K562 (cell line): ENCODE measurements around the gene MCAM. TPM values are rescaled to one million over a fixed set of nuclear protein-coding genes. Genes with fewer than 3 reads are reported as not detected.

Experiments used
- ATF1 ChIP-seq, 2 experiments: fragments of 450-650 bp in 1 of 2; IDR thresholded peaks; 2 replicates each; pipeline ENCODE4 v1.6.1; 2016; ENCODE audit warnings: missing compliant biosample characterization in 1 of 2, missing genetic modification characterization in 1 of 2
- ATF6 ChIP-seq: sonication (generic); formaldehyde crosslinking; IDR thresholded peaks from 2 replicates; pipeline ENCODE4 v1.4.0; 2020; ENCODE audit warnings: mild to moderate bottlenecking, missing genetic modification reagents
- CREB1 ChIP-seq, 2 experiments: sonication (generic) in 1 of 2; formaldehyde crosslinking in 1 of 2; IDR thresholded peaks; 2 replicates each; pipeline versions ENCODE4 v1.6.1 to v1.8.0; 2012 to 2022; ENCODE audit warnings: inconsistent platforms in 1 of 2, mild to moderate bottlenecking in 1 of 2, missing genetic modification reagents in 1 of 2, moderate library complexity in 1 of 2
- FOXM1 ChIP-seq, 2 experiments: fragments of 450-650 bp in 1 of 2; sonication (generic) in 1 of 2; formaldehyde crosslinking in 1 of 2; IDR thresholded peaks; 2 replicates each; pipeline versions ENCODE4 v1.6.1 to v1.9.0; 2017 to 2022; ENCODE audit warnings: low read depth in 2 of 2, mild to moderate bottlenecking in 2 of 2, missing genetic modification reagents in 1 of 2, moderate library complexity in 1 of 2
- JUND ChIP-seq, 2 experiments: IDR thresholded peaks; 2 replicates in 1 of 2; 3 replicates in 1 of 2; pipeline ENCODE4 v1.6.1; 2011; ENCODE audit warnings: borderline replicate concordance in 2 of 2, low read depth in 2 of 2, low read length in 2 of 2, improper control_type of control experiment in 1 of 2, missing biosample characterization in 1 of 2, missing genetic modification characterization in 1 of 2, missing genetic modification reagents in 1 of 2
- L3MBTL2 ChIP-seq: fragments of 450-650 bp; IDR thresholded peaks from 2 replicates; pipeline ENCODE4 v1.6.1; 2016; ENCODE audit warnings: mild to moderate bottlenecking, moderate library complexity
- MAZ ChIP-seq, 2 experiments: fragments of 450-650 bp in 1 of 2; sonication (generic) in 1 of 2; formaldehyde crosslinking; IDR thresholded peaks in 1 of 2; conservative IDR thresholded peaks in 1 of 2; 2 replicates each; pipeline versions ENCODE4 v1.4.0 to v1.5.0; 2020; ENCODE audit warnings: mild to moderate bottlenecking in 1 of 2, missing genetic modification reagents in 1 of 2
- NR4A1 ChIP-seq, 2 experiments: fragments of 250-450 bp in 1 of 2; fragments of 450-650 bp in 1 of 2; sonication (Bioruptor Pico) in 1 of 2; IDR thresholded peaks; 2 replicates each; pipeline versions ENCODE4 v1.4.0 to v1.6.1; 2016 to 2020; ENCODE audit warnings: mild to moderate bottlenecking in 2 of 2, missing compliant biosample characterization in 1 of 2, missing genetic modification characterization in 1 of 2, moderate library complexity in 1 of 2
- NRF1 ChIP-seq, 2 experiments: fragments of 450-650 bp; IDR thresholded peaks in 1 of 2; conservative IDR thresholded peaks in 1 of 2; 2 replicates each; pipeline ENCODE4 v1.6.1; 2014; ENCODE audit warnings: mild to moderate bottlenecking in 2 of 2
- PKNOX1 ChIP-seq: fragments of 450-650 bp; IDR thresholded peaks from 2 replicates; pipeline ENCODE4 v1.6.1; 2016
- SNRNP70 ChIP-seq: fragments of 200-400 bp; formaldehyde crosslinking; optimal IDR thresholded peaks from 2 replicates; pipeline ENCODE3; 2017; ENCODE audit warnings: low read depth, low read length
- TAF1 ChIP-seq: IDR thresholded peaks from 2 replicates; pipeline ENCODE4 v1.6.1; 2011; ENCODE audit warnings: mild to moderate bottlenecking, low read length, moderate library complexity; ENCODE audit not compliant: insufficient read depth, control insufficient read depth, severe bottlenecking; ENCODE audit errors: extremely low read depth
- TCF7 ChIP-seq: sonication (generic); IDR thresholded peaks from 2 replicates; pipeline ENCODE4 v1.6.1; 2016; ENCODE audit warnings: antibody characterized with exemption, borderline replicate concordance
- TFAP4 ChIP-seq: sonication (generic); formaldehyde crosslinking; IDR thresholded peaks from 2 replicates; pipeline ENCODE4 v1.8.0; 2022; ENCODE audit warnings: missing genetic modification reagents, mild to moderate bottlenecking, moderate library complexity, borderline replicate concordance
- TGIF2 ChIP-seq: sonication (generic); formaldehyde crosslinking; IDR thresholded peaks from 2 replicates; pipeline ENCODE4 v1.8.1; 2022; ENCODE audit warnings: mild to moderate bottlenecking, missing genetic modification reagents, moderate library complexity
- ZNF589 ChIP-seq: fragments of 200-800 bp; sonication (Bioruptor generic); IDR thresholded peaks from 2 replicates; pipeline ENCODE4 v1.6.1; 2016; ENCODE audit warnings: low read depth, missing genetic modification characterization, missing compliant biosample characterization
- polyA plus RNA-seq, 8 experiments: library from polyadenylated mRNA; depleted of rRNA in 4 of 8; stranded (reverse) in 5 of 8; unstranded in 3 of 8; fragments of >200 nt; fragmentation: Nextera tagmentation in 2 of 8; fragmentation: Illumina TruSeq in 1 of 8; extraction: Ambion mirVana in 2 of 8; extraction: Trizol in 1 of 8; gene quantifications; 2 replicates each; pipeline versions ENCODE4 v1.2.1 to v1.2.3, GENCODE V29; 2011 to 2014; ENCODE audit warnings: inconsistent platforms in 1 of 8, missing spikeins in 1 of 8
- total RNA-seq, 7 experiments: library from RNA; depleted of rRNA in 6 of 7; stranded (reverse); fragments of >200 nt in 6 of 7; fragmentation: Illumina TruSeq in 2 of 7; extraction: Trizol in 2 of 7; gene quantifications; 2 replicates each; pipeline versions ENCODE4 v1.2.1 to v1.2.3, GENCODE V29; 2011 to 2021; ENCODE audit warnings: low replicate concordance in 1 of 7
- TF ChIP-seq, protein P1 (sequence below): fragments of 200-800 bp; sonication (Bioruptor generic); IDR thresholded peaks from 2 replicates; pipeline ENCODE4 v1.6.1; 2017; ENCODE audit warnings: missing genetic modification characterization, missing compliant biosample characterization

The MCAM gene
- total and polyA plus RNA-seq, 9 of the 15 experiments (the other 6 are each of a cell fraction or from before 2014, with no cell fraction given), result 14.7 to 118 (median 53.6) TPM

DNA sequence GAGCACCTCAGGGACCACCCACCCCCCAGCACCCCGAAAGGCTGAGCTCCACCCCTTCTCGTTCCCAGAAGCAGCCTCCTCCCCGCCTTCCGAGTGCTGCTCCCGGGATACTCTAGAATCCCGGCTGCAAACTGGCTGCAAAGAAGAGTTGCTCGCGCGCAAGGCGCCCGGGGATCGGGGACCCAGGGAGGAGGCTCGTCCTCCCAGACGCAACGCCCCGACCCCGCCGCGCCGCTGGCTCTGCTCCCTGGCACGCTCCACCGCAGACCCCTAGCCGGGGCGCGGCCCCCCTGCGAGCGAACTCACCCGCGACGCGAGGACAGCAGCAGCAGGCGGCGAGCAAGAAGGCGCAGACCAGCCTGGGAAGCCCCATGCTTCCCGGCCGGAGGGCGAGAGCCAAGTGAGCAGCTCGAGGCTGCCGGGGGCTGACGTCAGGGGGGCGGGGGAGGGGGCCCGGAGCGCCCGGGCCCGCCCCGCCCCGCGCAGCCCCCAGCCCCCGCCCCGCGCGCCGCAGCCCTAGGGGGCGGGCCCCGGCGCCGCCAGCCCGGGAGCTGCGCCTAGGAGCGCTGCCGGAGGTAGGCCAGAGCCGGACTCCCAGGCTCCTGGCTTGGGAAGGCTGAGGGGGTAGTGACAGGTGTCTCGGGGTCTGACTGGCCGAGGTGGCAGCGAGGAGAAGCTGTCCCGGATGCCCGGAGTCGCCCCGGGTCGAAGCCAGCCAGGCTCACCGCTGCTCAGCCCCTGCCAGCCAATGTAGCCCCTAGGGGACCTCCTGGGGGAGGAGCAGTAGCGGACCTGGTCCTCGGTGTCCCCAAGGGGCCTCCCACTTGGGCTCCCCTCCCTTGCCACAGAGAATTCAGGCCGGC lies at the start of gene MCAM (continued):
- TF ChIP-seq ATF6 (CRISPR knock-in tag), result peak; percentile 68; the same call in 1 of the 2 replicates
- no peak for TF ChIP-seq ZNF589 (CRISPR knock-in tag)
- TF ChIP-seq NRF1 (conservative IDR thresholded peaks at IDR 0.05 in 1 of 2, IDR thresholded peaks at IDR 0.05 in 1 of 2), result peak; percentile 56 to 63
- no peak for TF ChIP-seq FOXM1 (IDR thresholded peaks at IDR 0.05; ENCODE audit: low read depth)
- peak; percentile 39; the same call in 1 of the 2 replicates for TF ChIP-seq FOXM1 (CRISPR knock-in tag; IDR thresholded peaks at IDR 0.05; ENCODE audit: low read depth)
- TF ChIP-seq SNRNP70, result no peak
- TF ChIP-seq, protein P1, sequence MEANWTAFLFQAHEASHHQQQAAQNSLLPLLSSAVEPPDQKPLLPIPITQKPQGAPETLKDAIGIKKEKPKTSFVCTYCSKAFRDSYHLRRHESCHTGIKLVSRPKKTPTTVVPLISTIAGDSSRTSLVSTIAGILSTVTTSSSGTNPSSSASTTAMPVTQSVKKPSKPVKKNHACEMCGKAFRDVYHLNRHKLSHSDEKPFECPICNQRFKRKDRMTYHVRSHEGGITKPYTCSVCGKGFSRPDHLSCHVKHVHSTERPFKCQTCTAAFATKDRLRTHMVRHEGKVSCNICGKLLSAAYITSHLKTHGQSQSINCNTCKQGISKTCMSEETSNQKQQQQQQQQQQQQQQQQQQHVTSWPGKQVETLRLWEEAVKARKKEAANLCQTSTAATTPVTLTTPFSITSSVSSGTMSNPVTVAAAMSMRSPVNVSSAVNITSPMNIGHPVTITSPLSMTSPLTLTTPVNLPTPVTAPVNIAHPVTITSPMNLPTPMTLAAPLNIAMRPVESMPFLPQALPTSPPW (CRISPR knock-in tag), result peak; percentile 90
- TF ChIP-seq JUND (IDR thresholded peaks at IDR 0.05; ENCODE audit: borderline replicate concordance, low read depth, low read length), result peak; percentile 52; the same call in 1 of the 2 replicates
- no peak for TF ChIP-seq JUND (tag; IDR thresholded peaks at IDR 0.05; ENCODE audit: borderline replicate concordance, low read depth, low read length)
- TF ChIP-seq ATF1 (CRISPR knock-in tag; IDR thresholded peaks at IDR 0.05), result no peak
- TF ChIP-seq ATF1 (tag; IDR thresholded peaks at IDR 0.05), result peak; percentile 32; the same call in 1 of the 2 replicates
- no peak for TF ChIP-seq CREB1 (IDR thresholded peaks at IDR 0.05)
- peak; percentile 41 for TF ChIP-seq CREB1 (CRISPR knock-in tag; IDR thresholded peaks at IDR 0.05)
- TF ChIP-seq NR4A1 (CRISPR knock-in tag; IDR thresholded peaks at IDR 0.05), result 0 out of 2 replicates have a peak, but pooled peaks have one; percentile 13
- no peak for TF ChIP-seq NR4A1 (tag; IDR thresholded peaks at IDR 0.05)
- TF ChIP-seq TCF7, result peak; percentile 43; the same call in 1 of the 2 replicates
- no peak for TF ChIP-seq PKNOX1
- TF ChIP-seq MAZ (CRISPR knock-in tag; conservative IDR thresholded peaks at IDR 0.05 in 1 of 2, IDR thresholded peaks at IDR 0.05 in 1 of 2), result peak; percentile 44 to 67; a peak in 2 of 4 replicates
- peak; percentile 74; the same call in 1 of the 2 replicates for TF ChIP-seq TGIF2 (CRISPR knock-in tag)
- 0 out of 2 replicates have a peak, but pooled peaks have one; percentile 23 for TF ChIP-seq L3MBTL2
- TF ChIP-seq TFAP4, result peak; percentile 32
- peak; percentile 98 for TF ChIP-seq TAF1
